ENCODE data around the gene CCHCR1. TPM values are rescaled to one million over a fixed set of nuclear protein-coding genes. Genes with fewer than 3 reads are reported as not detected.
A peak's percentile ranks its signal among the peaks of the same experiment; 100 is the strongest.

The CCHCR1 gene
- total and polyA plus RNA-seq, 9 of the 15 experiments (the other 6 are each of a cell fraction or from before 2014, with no cell fraction given), result 1.2 to 47.3 (median 32.0) TPM

DNA sequence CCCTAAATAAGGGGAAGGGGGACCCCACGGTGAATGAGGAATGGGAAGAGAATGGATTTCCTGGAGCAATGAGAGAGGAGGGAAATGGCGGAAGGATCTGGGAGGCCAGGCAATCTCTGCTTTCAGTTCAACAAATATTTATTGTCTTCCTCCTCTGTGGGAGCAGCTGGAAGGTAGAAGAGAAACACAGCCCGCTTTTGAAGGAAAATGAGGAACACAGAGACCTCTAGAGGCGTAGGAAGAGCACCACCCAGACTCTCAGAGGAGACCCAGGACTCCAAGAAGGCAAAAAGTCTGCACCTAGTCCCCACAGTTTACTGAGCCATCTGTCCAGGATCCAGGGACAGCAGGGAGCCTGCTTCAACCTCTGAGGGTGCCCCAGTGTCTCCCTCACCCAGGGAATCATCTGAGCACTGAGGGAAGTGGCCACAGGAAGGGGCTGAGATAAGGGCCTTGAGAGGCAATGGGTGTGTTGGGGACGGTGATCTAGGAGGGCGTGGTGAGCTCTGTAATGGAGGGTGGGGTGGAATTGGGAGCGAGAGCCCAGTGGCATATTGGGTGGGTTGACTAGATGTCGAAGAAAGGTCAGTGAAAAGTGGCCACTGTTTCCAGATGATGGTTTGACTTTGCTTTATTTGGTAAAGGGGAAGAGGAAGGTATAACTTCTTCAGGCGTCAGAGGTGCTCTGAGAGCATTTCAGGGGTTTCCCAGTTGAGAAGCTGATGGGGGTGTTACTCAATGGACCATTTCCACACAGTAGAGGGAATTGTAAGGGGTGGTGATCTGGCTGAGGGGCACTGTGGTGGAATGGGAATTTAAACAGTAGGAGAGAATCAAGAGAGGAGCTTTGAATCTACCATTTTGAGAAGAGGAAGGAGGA lies 42.4 kb downstream of the CCHCR1 start:
- H3K27me3 ChIP-seq (ENCODE audit: control insufficient read depth in 2 of 2, insufficient read depth in 2 of 2, low read length in 2 of 2), result peaks cover 61 to 86% of the 10 kb centered on the region in 2 experiments
- H3K4me3 ChIP-seq, result no peak overlapping the region
- H3K9me1 ChIP-seq (ENCODE audit: control insufficient read depth, insufficient read depth, low read length), result no peaks in the 10 kb centered on the region
- BruUV-seq (replicated peaks), result no TSS peak
- H3K4me2 ChIP-seq (ENCODE audit: insufficient read depth, low read length), result no peak overlapping the region; the same call in 1 of the 2 replicates
- DNase-seq (ENCODE audit: extremely low read depth in 1 of 4, low spot score in 3 of 4) (peak in 2 of 4 experiments; percentile 43 to 48), FAIRE-seq (peak; percentile 88), ATAC-seq (peak; percentile 89)
- ChIA-PET CTCF (ENCODE audit: low intra/inter-chr PET ratio) (interaction anchor here (0.7 kb wide), 1 partner anchor 95 kb away, joined by 3 read pairs; no protein-coding TSS in a partner anchor), POLR2A (interaction anchor here (0.6 to 1.8 kb wide), 6 partner anchors 10 to 763 kb away, joined by 3 to 5 read pairs (median 4); no protein-coding TSS in a partner anchor)
- in situ Hi-C loops (cut with MboI) (no loop called here), intact Hi-C loops (cut with micrococcal nuclease) (no loop called here)
- no peak overlapping the region for H2AFZ ChIP-seq (ENCODE audit: low read depth, low read length)
- H3K9me3 ChIP-seq (replicated peaks; ENCODE audit: control insufficient read depth, insufficient read depth, low read depth, low read length), result no peaks in the 10 kb centered on the region
- H3K36me3 ChIP-seq (ENCODE audit: control insufficient read depth, insufficient read depth, low read length), result no peaks in the 10 kb centered on the region
- no peak overlapping the region for H3K9ac ChIP-seq (ENCODE audit: insufficient read depth in 1 of 2, low read depth in 2 of 2, low read length in 2 of 2)
- no peak overlapping the region for H3K27ac ChIP-seq (ENCODE audit: extremely low read depth, low read depth, low read length)
- H3K79me2 ChIP-seq (ENCODE audit: control insufficient read depth, insufficient read depth, low read length), result no peaks in the 10 kb centered on the region
- WGBS (ENCODE audit: insufficient coverage, low coverage, missing lambda C conversion rate), result 3% methylated on average over 8 of the region's 9 CpGs
- no peaks in the 10 kb centered on the region for H4K20me1 ChIP-seq (replicated peaks; ENCODE audit: control insufficient read depth, insufficient read depth, low read length)
- peaks cover 0 to 2% of the 10 kb centered on the region in 2 experiments; a peak in 2 of 5 replicates for H3K4me1 ChIP-seq (replicated peaks in 1 of 2; ENCODE audit: control insufficient read depth in 2 of 2, insufficient read depth in 2 of 2, low read length in 2 of 2)
- TF ChIP-seq, protein P1, sequence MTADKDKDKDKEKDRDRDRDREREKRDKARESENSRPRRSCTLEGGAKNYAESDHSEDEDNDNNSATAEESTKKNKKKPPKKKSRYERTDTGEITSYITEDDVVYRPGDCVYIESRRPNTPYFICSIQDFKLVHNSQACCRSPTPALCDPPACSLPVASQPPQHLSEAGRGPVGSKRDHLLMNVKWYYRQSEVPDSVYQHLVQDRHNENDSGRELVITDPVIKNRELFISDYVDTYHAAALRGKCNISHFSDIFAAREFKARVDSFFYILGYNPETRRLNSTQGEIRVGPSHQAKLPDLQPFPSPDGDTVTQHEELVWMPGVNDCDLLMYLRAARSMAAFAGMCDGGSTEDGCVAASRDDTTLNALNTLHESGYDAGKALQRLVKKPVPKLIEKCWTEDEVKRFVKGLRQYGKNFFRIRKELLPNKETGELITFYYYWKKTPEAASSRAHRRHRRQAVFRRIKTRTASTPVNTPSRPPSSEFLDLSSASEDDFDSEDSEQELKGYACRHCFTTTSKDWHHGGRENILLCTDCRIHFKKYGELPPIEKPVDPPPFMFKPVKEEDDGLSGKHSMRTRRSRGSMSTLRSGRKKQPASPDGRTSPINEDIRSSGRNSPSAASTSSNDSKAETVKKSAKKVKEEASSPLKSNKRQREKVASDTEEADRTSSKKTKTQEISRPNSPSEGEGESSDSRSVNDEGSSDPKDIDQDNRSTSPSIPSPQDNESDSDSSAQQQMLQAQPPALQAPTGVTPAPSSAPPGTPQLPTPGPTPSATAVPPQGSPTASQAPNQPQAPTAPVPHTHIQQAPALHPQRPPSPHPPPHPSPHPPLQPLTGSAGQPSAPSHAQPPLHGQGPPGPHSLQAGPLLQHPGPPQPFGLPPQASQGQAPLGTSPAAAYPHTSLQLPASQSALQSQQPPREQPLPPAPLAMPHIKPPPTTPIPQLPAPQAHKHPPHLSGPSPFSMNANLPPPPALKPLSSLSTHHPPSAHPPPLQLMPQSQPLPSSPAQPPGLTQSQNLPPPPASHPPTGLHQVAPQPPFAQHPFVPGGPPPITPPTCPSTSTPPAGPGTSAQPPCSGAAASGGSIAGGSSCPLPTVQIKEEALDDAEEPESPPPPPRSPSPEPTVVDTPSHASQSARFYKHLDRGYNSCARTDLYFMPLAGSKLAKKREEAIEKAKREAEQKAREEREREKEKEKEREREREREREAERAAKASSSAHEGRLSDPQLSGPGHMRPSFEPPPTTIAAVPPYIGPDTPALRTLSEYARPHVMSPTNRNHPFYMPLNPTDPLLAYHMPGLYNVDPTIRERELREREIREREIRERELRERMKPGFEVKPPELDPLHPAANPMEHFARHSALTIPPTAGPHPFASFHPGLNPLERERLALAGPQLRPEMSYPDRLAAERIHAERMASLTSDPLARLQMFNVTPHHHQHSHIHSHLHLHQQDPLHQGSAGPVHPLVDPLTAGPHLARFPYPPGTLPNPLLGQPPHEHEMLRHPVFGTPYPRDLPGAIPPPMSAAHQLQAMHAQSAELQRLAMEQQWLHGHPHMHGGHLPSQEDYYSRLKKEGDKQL (CRISPR knock-in tag; IDR thresholded peaks at IDR 0.05; ENCODE audit: borderline replicate concordance), result no peak
- TF ChIP-seq PML (IDR thresholded peaks at IDR 0.05; ENCODE audit: low read length) (no peak), SMARCE1 (IDR thresholded peaks at IDR 0.05) (no peak), CTCF (IDR thresholded peaks at IDR 0.05 in 2 of 3, conservative IDR thresholded peaks at IDR 0.05 in 1 of 3; ENCODE audit: insufficient read depth in 2 of 3, low read depth in 1 of 3, low read length in 3 of 3) (peak; percentile 50 to 66 (median 56); a peak in 5 of 6 replicates), ETV1 (tag; conservative IDR thresholded peaks at IDR 0.05; ENCODE audit: low read depth) (0 out of 2 replicates have a peak, but pooled peaks have one; percentile 26), CGGBP1 (CRISPR knock-in tag; IDR thresholded peaks at IDR 0.05) (no peak), ZBTB43 (CRISPR knock-in tag; IDR thresholded peaks at IDR 0.05) (no peak), HNRNPL (IDR thresholded peaks at IDR 0.05; ENCODE audit: low read depth, low read length) (no peak), PRMT5 (CRISPR knock-in tag; IDR thresholded peaks at IDR 0.05) (no peak), KDM5B (IDR thresholded peaks at IDR 0.05; ENCODE audit: insufficient replicate concordance, low read depth, low read length) (no peak)
